Transverse colon (tissue), 4 donors: ENCODE results near the gene MACF1. TPM values are rescaled to one million over a fixed set of nuclear protein-coding genes. Genes with fewer than 3 reads are reported as not detected.
A peak's percentile ranks its signal among the peaks of the same experiment; 100 is the strongest.

ENCODE experiments used
- DNase-seq: peaks from one replicate; pipeline ENCODE4 v3.0.0-alpha.2; 2019
- H3K27ac ChIP-seq, 4 donors: fragments of 200-600 bp; sonication (generic); 2 replicates each; pipeline ENCODE4 v1.5.1; 2016 to 2018; ENCODE audit warnings: inconsistent platforms in 4 of 4
- H3K27me3 ChIP-seq: fragments of 200-600 bp; sonication (generic); 2 replicates; pipeline ENCODE4 v1.5.1; 2017; ENCODE audit warnings: inconsistent platforms
- H3K36me3 ChIP-seq, 4 donors: fragments of 200-600 bp; sonication (generic); 2 replicates each; pipeline ENCODE4 v1.5.1; 2017 to 2019; ENCODE audit warnings: inconsistent platforms in 4 of 4
- H3K4me1 ChIP-seq, 4 donors: fragments of 200-600 bp; sonication (generic); 2 replicates each; pipeline ENCODE4 v1.5.1; 2017 to 2020; ENCODE audit warnings: inconsistent platforms in 4 of 4
- H3K4me3 ChIP-seq, 4 donors: fragments of 200-600 bp; sonication (generic); 1 replicate in 1 of 4; 2 replicates in 3 of 4; pipeline versions ENCODE4 v1.5.1 to v1.6.1; 2017 to 2019; ENCODE audit warnings: inconsistent platforms in 4 of 4
- H3K9me3 ChIP-seq, 2 donors: fragments of 200-600 bp; sonication (generic); 2 replicates each; pipeline ENCODE4 v1.5.1; 2017 to 2019; ENCODE audit warnings: inconsistent platforms in 2 of 2
- EP300 ChIP-seq: sonication (generic); formaldehyde crosslinking; IDR thresholded peaks from one replicate; pipeline ENCODE4 v1.6.1; 2017; ENCODE audit warnings: antibody characterized with exemption, low read depth
- POLR2A ChIP-seq: fragments of 450-650 bp; IDR thresholded peaks from one replicate; pipeline ENCODE4 v1.6.1; 2016; ENCODE audit warnings: antibody characterized with exemption, mild to moderate bottlenecking, moderate library complexity
- POLR2AphosphoS5 ChIP-seq, 3 donors: sonication (generic); formaldehyde crosslinking; IDR thresholded peaks; one replicate each; pipeline ENCODE4 v1.6.1; 2016; ENCODE audit warnings: antibody characterized with exemption in 3 of 3
- WGBS, 2 donors: methylation state at CpG; one replicate each; pipeline ENCODE4 v1.1.5; 2018; ENCODE audit warnings: low coverage in 1 of 2; 5-methylcytosine and 5-hydroxymethylcytosine counted together
- in situ Hi-C, 4 donors: fragments of 200-750 bp; cut with MboI; loops; one replicate each; pipeline versions ENCODE4 v1.15.0 to v1.15.1; 2017; ENCODE audit warnings: low sequenced_read_pairs in 3 of 4, low pct_ligation_motif_present in 1 of 4, low pct_unique_long_range_greater_than_20kb in 1 of 4
- intact Hi-C: fragments of 100-400 bp; cut with DNase I; formaldehyde crosslinking; loops from one replicate; pipeline ENCODE4 v1.15.1; 2023; ENCODE audit warnings: low total_unique reads
- total RNA-seq, 4 donors: library from RNA; depleted of rRNA; stranded (reverse); fragments of >200 nt; gene quantifications; one replicate each; pipeline ENCODE4 v1.1.0, GENCODE V29; 2016
- TF ChIP-seq, protein P1 (sequence below), 5 experiments: fragments of 200-600 bp in 3 of 5; fragments of 450-650 bp in 2 of 5; sonication (generic) in 3 of 5; IDR thresholded peaks; 1 replicate in 2 of 5; 2 replicates in 3 of 5; pipeline ENCODE4 v1.5.1; 2016 to 2017; ENCODE audit warnings: antibody characterized with exemption in 5 of 5, inconsistent platforms in 3 of 5, mild to moderate bottlenecking in 2 of 5, moderate library complexity in 1 of 5

Gene MACF1, protein sequence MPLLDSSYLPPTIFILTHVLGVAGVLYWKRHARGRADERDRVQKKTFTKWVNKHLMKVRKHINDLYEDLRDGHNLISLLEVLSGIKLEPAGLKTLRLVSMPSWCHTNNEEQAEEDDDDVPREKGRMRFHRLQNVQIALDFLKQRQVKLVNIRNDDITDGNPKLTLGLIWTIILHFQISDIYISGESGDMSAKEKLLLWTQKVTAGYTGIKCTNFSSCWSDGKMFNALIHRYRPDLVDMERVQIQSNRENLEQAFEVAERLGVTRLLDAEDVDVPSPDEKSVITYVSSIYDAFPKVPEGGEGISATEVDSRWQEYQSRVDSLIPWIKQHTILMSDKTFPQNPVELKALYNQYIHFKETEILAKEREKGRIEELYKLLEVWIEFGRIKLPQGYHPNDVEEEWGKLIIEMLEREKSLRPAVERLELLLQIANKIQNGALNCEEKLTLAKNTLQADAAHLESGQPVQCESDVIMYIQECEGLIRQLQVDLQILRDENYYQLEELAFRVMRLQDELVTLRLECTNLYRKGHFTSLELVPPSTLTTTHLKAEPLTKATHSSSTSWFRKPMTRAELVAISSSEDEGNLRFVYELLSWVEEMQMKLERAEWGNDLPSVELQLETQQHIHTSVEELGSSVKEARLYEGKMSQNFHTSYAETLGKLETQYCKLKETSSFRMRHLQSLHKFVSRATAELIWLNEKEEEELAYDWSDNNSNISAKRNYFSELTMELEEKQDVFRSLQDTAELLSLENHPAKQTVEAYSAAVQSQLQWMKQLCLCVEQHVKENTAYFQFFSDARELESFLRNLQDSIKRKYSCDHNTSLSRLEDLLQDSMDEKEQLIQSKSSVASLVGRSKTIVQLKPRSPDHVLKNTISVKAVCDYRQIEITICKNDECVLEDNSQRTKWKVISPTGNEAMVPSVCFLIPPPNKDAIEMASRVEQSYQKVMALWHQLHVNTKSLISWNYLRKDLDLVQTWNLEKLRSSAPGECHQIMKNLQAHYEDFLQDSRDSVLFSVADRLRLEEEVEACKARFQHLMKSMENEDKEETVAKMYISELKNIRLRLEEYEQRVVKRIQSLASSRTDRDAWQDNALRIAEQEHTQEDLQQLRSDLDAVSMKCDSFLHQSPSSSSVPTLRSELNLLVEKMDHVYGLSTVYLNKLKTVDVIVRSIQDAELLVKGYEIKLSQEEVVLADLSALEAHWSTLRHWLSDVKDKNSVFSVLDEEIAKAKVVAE (N-terminal part only)
- 100 to 1,000 TPM; 190 to 300 (median 254) TPM for total RNA-seq

GRCh38 chr1:39204441-39205081 lies at the start of gene MACF1:
TSS of gene MACF1 (plus strand) at chr1:39204695. CDS start at chr1:39205023, 328 bp downstream.
- H3K4me3 ChIP-seq, result peak within 1 kb of the TSS; percentile 13 to 41 (median 24)
- 40 to 43% methylated on average over 7 to 9 of the region's 9 CpGs for WGBS, 2 donors
- no peaks in the 10 kb centered on the region for H3K36me3 ChIP-seq
- peak within 1 kb of the TSS; percentile 87 to 94 (median 89) for H3K27ac ChIP-seq
- no peaks in the 10 kb centered on the region for H3K9me3 ChIP-seq
- TF ChIP-seq, protein P1, sequence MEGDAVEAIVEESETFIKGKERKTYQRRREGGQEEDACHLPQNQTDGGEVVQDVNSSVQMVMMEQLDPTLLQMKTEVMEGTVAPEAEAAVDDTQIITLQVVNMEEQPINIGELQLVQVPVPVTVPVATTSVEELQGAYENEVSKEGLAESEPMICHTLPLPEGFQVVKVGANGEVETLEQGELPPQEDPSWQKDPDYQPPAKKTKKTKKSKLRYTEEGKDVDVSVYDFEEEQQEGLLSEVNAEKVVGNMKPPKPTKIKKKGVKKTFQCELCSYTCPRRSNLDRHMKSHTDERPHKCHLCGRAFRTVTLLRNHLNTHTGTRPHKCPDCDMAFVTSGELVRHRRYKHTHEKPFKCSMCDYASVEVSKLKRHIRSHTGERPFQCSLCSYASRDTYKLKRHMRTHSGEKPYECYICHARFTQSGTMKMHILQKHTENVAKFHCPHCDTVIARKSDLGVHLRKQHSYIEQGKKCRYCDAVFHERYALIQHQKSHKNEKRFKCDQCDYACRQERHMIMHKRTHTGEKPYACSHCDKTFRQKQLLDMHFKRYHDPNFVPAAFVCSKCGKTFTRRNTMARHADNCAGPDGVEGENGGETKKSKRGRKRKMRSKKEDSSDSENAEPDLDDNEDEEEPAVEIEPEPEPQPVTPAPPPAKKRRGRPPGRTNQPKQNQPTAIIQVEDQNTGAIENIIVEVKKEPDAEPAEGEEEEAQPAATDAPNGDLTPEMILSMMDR (IDR thresholded peaks at IDR 0.05), result peak; percentile 31 to 61 (median 41)
- TF ChIP-seq POLR2AphosphoS5 (IDR thresholded peaks at IDR 0.05) (peak; percentile 58 to 72 (median 63)), POLR2A (peak; percentile 35), EP300 (no peak)
- no peaks in the 10 kb centered on the region for H3K27me3 ChIP-seq
- intact Hi-C loops, result no loop called here
- in situ Hi-C loops, result no loop called here
- peaks cover 4 to 42% (median 11%) of the 10 kb centered on the region in 4 donors for H3K4me1 ChIP-seq
- peak; percentile 55 for DNase-seq

GRCh38 chr1:39157304-39157703 lies 47.2 kb upstream of the MACF1 start:
- TF ChIP-seq POLR2AphosphoS5 (IDR thresholded peaks at IDR 0.05) (no peak), POLR2A (no peak), EP300 (no peak)
- TF ChIP-seq, protein P1 (IDR thresholded peaks at IDR 0.05), result no peak
- DNase-seq, result no peak
- Histone ChIP-seq H3K27ac (peak overlapping the region; percentile 81 to 87 (median 82)), H3K27me3 (no peaks in the 10 kb centered on the region), H3K36me3 (no peaks in the 10 kb centered on the region), H3K9me3 (no peaks in the 10 kb centered on the region), H3K4me3 (no peak overlapping the region), H3K4me1 (peaks cover 19 to 78% (median 37%) of the 10 kb centered on the region in 4 donors)
- in situ Hi-C loops, result no loop called here
- intact Hi-C loops, result no loop called here

GRCh38 chr1:39158327-39159086 lies 46.0 kb upstream of the MACF1 start:
- in situ Hi-C loops (no loop called here), intact Hi-C loops (no loop called here)
- 6 to 38% methylated on average over 5 to 11 of the region's 11 CpGs for WGBS, 2 donors
- no peaks in the 10 kb centered on the region for H3K36me3 ChIP-seq
- H3K27me3 ChIP-seq, result no peaks in the 10 kb centered on the region
- H3K4me3 ChIP-seq, result peak overlapping the region in 3 of 4 donors; percentile 8 to 29 (median 24)
- DNase-seq, result peak; percentile 87
- H3K9me3 ChIP-seq, result no peaks in the 10 kb centered on the region
- TF ChIP-seq POLR2A (peak; percentile 58), EP300 (no peak), POLR2AphosphoS5 (IDR thresholded peaks at IDR 0.05) (peak in 1 of 3 donors; percentile 48)
- TF ChIP-seq, protein P1 (IDR thresholded peaks at IDR 0.05), result peak in 1 of 5 experiments; percentile 15
- peaks cover 19 to 66% (median 35%) of the 10 kb centered on the region in 4 donors for H3K4me1 ChIP-seq
- H3K27ac ChIP-seq, result peak overlapping the region; percentile 81 to 87 (median 82)
